ENCODE data around the gene KRT86.

The KRT86 gene

GRCh38 chr12:52245259-52245961, 29.0 kb upstream of the KRT86 start:
- Histone ChIP-seq H3K4me3 (ENCODE audit: insufficient read length, low read depth) (no peak overlapping the region), H3K27me3 (ENCODE audit: insufficient read depth, insufficient read length) (no peaks in the 10 kb centered on the region), H3K36me3 (ENCODE audit: insufficient read depth, insufficient read length, low read length) (peaks cover 35% of the 10 kb centered on the region), H3K4me1 (ENCODE audit: insufficient read depth, insufficient read length) (peaks cover 48% of the 10 kb centered on the region), H3K9me3 (ENCODE audit: insufficient read depth, low read length) (no peaks in the 10 kb centered on the region), H3K9ac (ENCODE audit: insufficient read length, low read depth) (no peak overlapping the region)
- TF ChIP-seq SUZ12 (IDR thresholded peaks at IDR 0.05; ENCODE audit: extremely low read depth, insufficient read depth, insufficient read length) (no peak), ZNF274 (IDR thresholded peaks at IDR 0.05; ENCODE audit: low read depth, low read length) (no peak), YY1 (IDR thresholded peaks at IDR 0.05; ENCODE audit: insufficient read depth, insufficient read length) (no peak)
- DNase-seq (ENCODE audit: low read depth, low spot score): no peak

GRCh38 chr12:52245962-52246569, 28.4 kb upstream of the KRT86 start:
- no peaks in the 10 kb centered on the region for H3K9me3 ChIP-seq (ENCODE audit: insufficient read depth, low read length)
- H3K27me3 ChIP-seq (ENCODE audit: insufficient read depth, insufficient read length): no peaks in the 10 kb centered on the region
- TF ChIP-seq SUZ12 (IDR thresholded peaks at IDR 0.05; ENCODE audit: extremely low read depth, insufficient read depth, insufficient read length): no peak
- no peak for TF ChIP-seq YY1 (IDR thresholded peaks at IDR 0.05; ENCODE audit: insufficient read depth, insufficient read length)
- no peak for TF ChIP-seq ZNF274 (IDR thresholded peaks at IDR 0.05; ENCODE audit: low read depth, low read length)
- no peak overlapping the region for H3K4me3 ChIP-seq (ENCODE audit: insufficient read length, low read depth)
- peaks cover 48% of the 10 kb centered on the region for H3K4me1 ChIP-seq (ENCODE audit: insufficient read depth, insufficient read length)
- peaks cover 34% of the 10 kb centered on the region for H3K36me3 ChIP-seq (ENCODE audit: insufficient read depth, insufficient read length, low read length)
- no peak for DNase-seq (ENCODE audit: low read depth, low spot score)
- peak overlapping the region; percentile 27 for H3K9ac ChIP-seq (ENCODE audit: insufficient read length, low read depth)

DNA sequence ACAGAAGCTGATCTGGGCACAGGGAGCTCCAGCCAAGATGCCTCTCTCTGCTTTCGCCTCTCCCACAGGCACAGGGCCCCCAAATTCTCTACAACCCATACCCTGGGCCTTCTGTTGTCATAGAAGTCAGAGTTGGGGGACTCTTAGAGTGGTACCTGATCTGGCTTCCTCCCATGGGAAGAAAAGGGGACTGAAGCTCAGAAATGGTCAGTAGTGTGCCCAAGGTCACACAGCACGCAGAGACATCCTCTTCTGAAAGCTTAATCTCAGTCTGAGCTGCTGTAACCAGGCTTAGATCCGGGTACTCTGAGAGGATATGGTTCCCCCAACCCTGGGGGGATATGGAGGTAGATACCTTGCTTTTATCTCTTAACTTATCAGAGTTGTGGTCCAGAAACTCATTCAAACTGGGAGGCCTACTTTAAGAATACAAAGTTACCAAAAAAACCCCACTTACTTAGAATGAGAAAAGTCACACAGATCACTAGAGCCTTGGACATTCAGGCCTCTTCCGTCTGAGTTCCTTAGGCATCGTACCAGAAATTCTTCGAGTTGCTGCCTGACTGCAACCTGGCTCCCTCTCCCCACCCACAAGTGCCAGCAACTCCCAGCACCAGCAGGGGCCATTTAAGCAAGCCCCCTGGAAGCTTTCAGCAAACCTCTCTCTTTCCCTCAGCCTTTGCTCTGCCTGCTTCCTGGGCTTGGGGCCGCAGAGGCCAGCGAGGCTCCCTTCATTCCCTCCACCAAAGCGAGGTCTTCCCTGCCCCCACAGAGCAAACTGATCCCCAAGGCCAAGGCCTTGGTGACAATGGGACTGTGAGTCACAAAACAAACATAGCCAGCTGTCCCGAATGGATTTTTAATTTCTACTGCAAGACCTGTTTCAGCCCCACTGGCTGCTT, 27.5 kb upstream of the KRT86 start:
- H3K9me3 ChIP-seq (ENCODE audit: insufficient read depth, low read length): no peaks in the 10 kb centered on the region
- H3K36me3 ChIP-seq (ENCODE audit: insufficient read depth, insufficient read length, low read length): peaks cover 28% of the 10 kb centered on the region
- DNase-seq (ENCODE audit: low read depth, low spot score): peak; percentile 66
- H3K9ac ChIP-seq (ENCODE audit: insufficient read length, low read depth): peak overlapping the region; percentile 43
- no peak overlapping the region for H3K4me3 ChIP-seq (ENCODE audit: insufficient read length, low read depth)
- H3K27me3 ChIP-seq (ENCODE audit: insufficient read depth, insufficient read length): no peaks in the 10 kb centered on the region
- peaks cover 45% of the 10 kb centered on the region for H3K4me1 ChIP-seq (ENCODE audit: insufficient read depth, insufficient read length)
- TF ChIP-seq ZNF274 (IDR thresholded peaks at IDR 0.05; ENCODE audit: low read depth, low read length) (no peak), YY1 (IDR thresholded peaks at IDR 0.05; ENCODE audit: insufficient read depth, insufficient read length) (no peak), SUZ12 (IDR thresholded peaks at IDR 0.05; ENCODE audit: extremely low read depth, insufficient read depth, insufficient read length) (no peak)

DNA sequence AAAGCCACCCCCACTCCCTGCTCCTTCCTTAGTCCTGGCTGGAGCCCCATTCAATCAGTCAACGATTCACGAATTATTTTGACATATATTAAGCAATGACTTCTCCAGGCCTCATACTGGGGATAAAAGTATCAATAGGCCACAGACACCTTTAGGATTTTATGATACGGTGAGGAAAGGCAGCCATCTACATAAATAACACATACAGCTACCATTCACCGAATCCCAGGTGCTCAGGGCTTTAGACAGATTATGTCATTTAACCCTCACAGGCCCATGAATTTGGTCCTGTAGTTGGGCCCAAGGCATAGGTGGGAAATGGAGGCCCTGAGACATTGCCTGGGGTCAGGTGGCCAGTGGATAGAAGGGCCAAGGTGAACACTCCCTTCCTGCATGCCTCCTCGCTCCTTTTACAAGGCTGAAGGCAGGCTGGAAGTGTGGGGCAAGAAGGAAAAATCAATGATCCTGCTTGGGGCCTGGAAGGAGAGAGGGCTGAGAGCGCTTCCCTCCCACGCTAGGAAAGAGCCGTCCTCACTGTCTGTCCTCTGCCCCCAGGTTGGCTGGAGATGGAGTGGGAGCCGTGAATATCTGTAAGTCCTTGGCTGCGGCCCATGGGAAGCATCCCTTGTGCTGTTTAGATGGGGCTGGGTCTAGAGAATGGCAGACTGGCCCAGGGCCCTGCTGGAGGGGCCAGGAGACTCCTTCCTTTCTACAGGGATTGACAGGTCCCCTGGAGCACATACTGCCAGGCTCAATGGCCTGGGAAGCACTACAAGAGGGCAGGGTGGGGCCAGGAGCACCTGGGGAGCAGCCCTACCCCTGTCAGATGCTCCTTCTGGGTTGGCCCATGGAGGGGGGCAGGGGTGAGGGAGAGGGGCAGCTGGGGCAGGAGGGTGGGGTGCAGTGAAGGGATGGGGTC, 26.6 kb upstream of the KRT86 start:
- Histone ChIP-seq H3K9ac (ENCODE audit: insufficient read length, low read depth) (peak overlapping the region; percentile 43), H3K36me3 (ENCODE audit: insufficient read depth, insufficient read length, low read length) (peaks cover 20% of the 10 kb centered on the region), H3K9me3 (ENCODE audit: insufficient read depth, low read length) (no peaks in the 10 kb centered on the region), H3K4me1 (ENCODE audit: insufficient read depth, insufficient read length) (peaks cover 45% of the 10 kb centered on the region), H3K4me3 (ENCODE audit: insufficient read length, low read depth) (no peak overlapping the region), H3K27me3 (ENCODE audit: insufficient read depth, insufficient read length) (no peaks in the 10 kb centered on the region)
- TF ChIP-seq ZNF274 (IDR thresholded peaks at IDR 0.05; ENCODE audit: low read depth, low read length): no peak
- TF ChIP-seq YY1 (IDR thresholded peaks at IDR 0.05; ENCODE audit: insufficient read depth, insufficient read length): no peak
- TF ChIP-seq SUZ12 (IDR thresholded peaks at IDR 0.05; ENCODE audit: extremely low read depth, insufficient read depth, insufficient read length): no peak
- DNase-seq (ENCODE audit: low read depth, low spot score): no peak

- TF ChIP-seq ZNF274 (IDR thresholded peaks at IDR 0.05; ENCODE audit: low read depth, low read length): no peak
- TF ChIP-seq YY1 (IDR thresholded peaks at IDR 0.05; ENCODE audit: insufficient read depth, insufficient read length): no peak
- no peak for TF ChIP-seq SUZ12 (IDR thresholded peaks at IDR 0.05; ENCODE audit: extremely low read depth, insufficient read depth, insufficient read length)
- Histone ChIP-seq H3K9me3 (ENCODE audit: insufficient read depth, low read length) (no peaks in the 10 kb centered on the region), H3K36me3 (ENCODE audit: insufficient read depth, insufficient read length, low read length) (peaks cover 12% of the 10 kb centered on the region), H3K4me3 (ENCODE audit: insufficient read length, low read depth) (no peak overlapping the region), H3K9ac (ENCODE audit: insufficient read length, low read depth) (no peak overlapping the region), H3K4me1 (ENCODE audit: insufficient read depth, insufficient read length) (peaks cover 37% of the 10 kb centered on the region), H3K27me3 (ENCODE audit: insufficient read depth, insufficient read length) (no peaks in the 10 kb centered on the region)
- no peak for DNase-seq (ENCODE audit: low read depth, low spot score)
These were observed 25.6 kb upstream of the KRT86 start for GRCh38 chr12:52248541-52249461.

All from NT2/D1 (cell line).